ENCODE measurements around the gene ATF7. TPM values are rescaled to one million over a fixed set of nuclear protein-coding genes. Genes with fewer than 3 reads are reported as not detected.

The ATF7 gene
- total RNA-seq, 1 donor from 2014 or later, result 23.7 TPM

Small RNA genes lying within 50 kb of the gene (small RNA-seq; reads per million reads assigned to genes)
- gene AC023509.3 (ENCODE audit: low replicate concordance), result not detected

Other genes with a start within 250 kb of the ATF7 start
- gene SP1, start 246.2 kb downstream of the ATF7 start, total RNA-seq, result 43.6 TPM
- not detected for gene AMHR2, start 202.5 kb downstream of the ATF7 start, total RNA-seq
- 18.2 TPM for gene PRR13, start 184.6 kb downstream of the ATF7 start, total RNA-seq
- gene PCBP2, start 174.3 kb downstream of the ATF7 start, total RNA-seq, result 304 TPM
- gene MAP3K12, start 126.9 kb downstream of the ATF7 start, total RNA-seq, result 12.8 TPM
- gene TARBP2, start 125.1 kb downstream of the ATF7 start, total RNA-seq, result 23.8 TPM
- 0.59 TPM for gene NPFF, start 118.9 kb downstream of the ATF7 start, total RNA-seq
- gene ATP5MC2, start 49.7 kb upstream of the ATF7 start, total RNA-seq, result 115 TPM
- 110 TPM for gene CALCOCO1, start 101.1 kb upstream of the ATF7 start, total RNA-seq
- not detected for gene CISTR, start 125.6 kb upstream of the ATF7 start, total RNA-seq